ENCODE results near the gene LTN1.

DNA sequence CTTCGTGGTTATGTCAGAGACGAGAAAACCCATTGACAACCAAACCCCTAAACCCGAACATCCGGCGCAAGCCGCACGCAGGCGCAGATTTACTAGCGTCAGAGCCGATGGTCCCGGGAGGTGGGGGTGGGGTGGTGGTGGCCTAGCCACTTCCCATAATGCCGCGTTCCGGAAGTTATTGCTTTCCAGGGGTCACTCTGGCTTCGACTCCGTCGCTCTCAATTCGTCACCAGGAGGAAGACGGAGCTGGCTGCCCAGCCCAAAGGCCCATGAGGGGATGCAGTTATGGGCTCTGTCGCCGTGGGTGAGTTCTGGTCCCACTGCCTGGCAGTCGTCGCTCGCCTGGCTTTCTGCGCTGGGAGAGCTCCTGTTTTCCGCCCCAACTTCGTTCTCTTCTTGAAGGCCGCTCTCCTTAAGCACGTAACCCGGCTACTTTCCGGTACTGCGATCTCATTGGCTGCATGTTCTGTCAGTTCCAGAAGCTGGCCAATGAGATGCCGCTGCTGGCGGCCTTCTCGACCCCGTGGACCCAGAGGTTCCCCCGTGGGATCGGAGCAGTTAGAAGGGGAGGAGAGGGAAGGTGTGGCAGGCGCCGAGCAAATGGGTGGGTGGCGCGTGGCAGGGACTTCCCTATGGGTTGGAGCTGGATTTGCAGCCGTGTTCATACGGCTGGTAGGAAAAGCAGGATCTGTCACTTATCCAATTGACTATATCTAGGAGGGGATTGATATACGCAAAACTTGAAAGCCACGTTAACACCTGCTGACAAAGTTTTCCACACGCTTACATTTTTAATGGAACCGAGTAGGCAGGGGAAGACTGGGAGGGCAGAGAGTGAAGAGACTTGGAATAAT is 32.0 kb upstream of the LTN1 start, which contains the start of gene USP16:
- peak; percentile 80 for TF ChIP-seq POLR2A (IDR thresholded peaks at IDR 0.05; ENCODE audit: low read length)
- TF ChIP-seq GATA1 (IDR thresholded peaks at IDR 0.05; ENCODE audit: low read depth, low read length): no peak
